Measurements from ENCODE around the gene PAXX.
"Not testable (repeated sequence)": the region's sequence is repeated elsewhere in the genome, so short reads cannot be mapped to it uniquely, and the experiment has no call there.

The PAXX gene

GRCh38 chr9:137002646-137003041, 10.4 kb downstream of the PAXX start:
- no peak for DNase-seq (ENCODE audit: low read depth in 2 of 2)

DNA sequence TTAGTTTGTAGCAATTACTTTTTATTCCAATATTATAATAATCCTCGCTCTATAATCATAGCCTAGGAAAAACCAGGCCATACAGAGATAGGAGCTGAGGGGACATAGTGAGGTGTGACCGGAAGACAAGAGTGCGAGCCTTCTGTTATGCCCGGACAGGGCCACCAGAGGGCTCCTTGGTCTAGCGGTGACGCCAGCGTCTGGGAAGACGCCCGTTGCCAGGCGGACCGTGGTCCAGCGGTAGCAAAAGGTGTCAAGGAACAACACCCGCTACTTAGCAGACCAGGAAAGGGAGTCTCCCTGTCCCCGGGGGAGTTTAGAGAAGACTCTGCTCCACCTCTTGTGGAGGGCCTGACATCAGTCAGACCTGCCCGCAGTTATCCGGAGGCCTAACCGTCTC, 12.1 kb downstream of the PAXX start:
- DNase-seq (ENCODE audit: low read depth in 2 of 2): not testable (repeated sequence)

- no peak for DNase-seq (ENCODE audit: low read depth in 2 of 2)
Measured at GRCh38 chr9:137006116-137007003, 14.1 kb downstream of the PAXX start.

- no peak for DNase-seq (ENCODE audit: low read depth in 2 of 2)
Measured at GRCh38 chr9:137007108-137007815, 15.0 kb downstream of the PAXX start.

GRCh38 chr9:137007816-137008270, 15.6 kb downstream of the PAXX start:
- no peak for DNase-seq (ENCODE audit: low read depth in 2 of 2)

- no peak for DNase-seq (ENCODE audit: low read depth in 2 of 2)
Measured at GRCh38 chr9:137008312-137008711, 16.1 kb downstream of the PAXX start.

- no peak for DNase-seq (ENCODE audit: low read depth in 2 of 2)
Measured at GRCh38 chr9:137009217-137009616, 17.0 kb downstream of the PAXX start.

DNA sequence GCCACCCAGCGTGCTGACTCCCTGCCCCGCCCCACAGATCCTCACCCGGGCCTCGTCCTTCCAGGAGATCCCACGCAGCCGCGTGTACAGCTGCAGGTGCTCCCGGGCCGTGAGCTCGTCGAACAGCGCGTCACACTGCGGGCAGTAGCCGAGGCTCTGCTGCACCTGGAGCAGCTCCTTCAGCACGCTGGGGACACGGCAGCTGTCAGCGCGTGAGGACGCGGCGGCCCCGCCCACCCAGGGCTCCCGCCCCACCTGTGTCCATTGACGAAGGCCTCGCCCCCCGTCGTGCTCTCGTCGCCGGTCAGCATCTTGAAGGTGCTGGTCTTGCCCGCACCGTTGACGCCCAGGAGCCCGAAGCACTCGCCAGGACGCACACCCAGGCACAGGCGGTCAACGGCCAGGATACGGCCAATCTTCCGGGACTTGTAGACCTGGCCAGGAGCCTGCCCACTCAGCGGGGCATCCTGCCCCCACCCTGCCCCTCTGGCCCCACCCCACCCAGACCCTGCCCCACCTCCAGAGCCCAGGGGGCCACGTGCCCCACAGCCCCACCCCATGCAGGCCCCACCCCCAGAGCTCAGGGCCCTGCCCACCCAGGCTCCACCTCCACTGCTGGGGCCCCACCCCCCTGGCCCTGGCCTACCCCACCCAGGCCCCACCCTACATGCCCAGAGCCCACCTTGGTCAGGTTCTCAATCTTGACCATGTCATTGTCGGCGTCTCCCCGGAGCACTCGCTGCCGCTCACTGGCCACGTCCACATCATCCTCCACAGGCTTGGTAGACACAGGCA, 17.9 kb downstream of the PAXX start:
- no peak for DNase-seq (ENCODE audit: low read depth in 2 of 2)

GRCh38 chr9:137011156-137011555, 18.9 kb downstream of the PAXX start:
- no peak for DNase-seq (ENCODE audit: low read depth in 2 of 2)

GRCh38 chr9:137011907-137012675, 19.9 kb downstream of the PAXX start:
- DNase-seq (ENCODE audit: low read depth in 2 of 2): no peak

DNA sequence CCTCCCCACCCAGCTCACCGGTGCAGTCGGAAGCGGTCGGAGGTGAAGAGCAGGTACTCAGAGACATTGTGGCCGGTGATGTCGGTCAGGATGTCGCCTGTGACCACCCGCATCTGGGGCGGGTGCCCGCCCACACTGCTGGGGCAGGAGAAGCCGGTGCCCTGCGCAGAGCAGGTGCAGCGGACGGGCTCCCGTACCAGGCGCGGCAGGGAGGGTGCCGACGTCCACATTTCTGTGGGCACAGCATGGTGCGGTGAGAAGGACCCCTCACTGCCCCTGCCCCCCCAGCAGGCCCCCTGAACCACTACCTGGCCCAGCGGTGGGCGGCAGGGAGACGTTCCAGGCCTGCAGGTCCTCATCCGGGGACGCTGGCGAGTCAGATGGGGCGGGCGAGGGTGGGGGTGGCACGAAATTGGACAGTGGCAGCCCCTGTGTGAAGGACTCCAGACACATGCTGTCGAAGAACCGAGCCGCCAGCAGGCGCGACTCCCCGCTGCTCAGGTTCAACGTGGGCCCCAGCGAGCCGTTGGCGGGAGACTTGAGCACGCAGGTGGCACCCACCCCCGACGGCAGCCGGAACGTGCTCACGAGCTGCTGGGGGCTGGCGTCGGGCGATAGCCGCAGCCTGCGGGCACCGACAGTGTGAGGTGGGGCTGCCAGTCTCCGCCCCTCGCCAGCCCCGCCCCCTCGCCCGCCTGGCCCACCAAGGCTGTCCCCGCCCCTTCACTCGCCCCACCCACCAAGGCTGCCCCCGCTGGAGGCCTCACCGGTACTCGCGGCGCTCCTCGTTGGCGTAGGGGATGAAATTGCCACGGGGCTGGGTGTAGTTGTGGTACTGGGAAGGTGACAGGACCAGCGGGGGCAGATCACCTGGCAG, 20.7 kb downstream of the PAXX start:
- DNase-seq (ENCODE audit: low read depth in 2 of 2): no peak

- no peak for DNase-seq (ENCODE audit: low read depth in 2 of 2)
Measured at GRCh38 chr9:137013571-137013940, 21.3 kb downstream of the PAXX start.

DNA sequence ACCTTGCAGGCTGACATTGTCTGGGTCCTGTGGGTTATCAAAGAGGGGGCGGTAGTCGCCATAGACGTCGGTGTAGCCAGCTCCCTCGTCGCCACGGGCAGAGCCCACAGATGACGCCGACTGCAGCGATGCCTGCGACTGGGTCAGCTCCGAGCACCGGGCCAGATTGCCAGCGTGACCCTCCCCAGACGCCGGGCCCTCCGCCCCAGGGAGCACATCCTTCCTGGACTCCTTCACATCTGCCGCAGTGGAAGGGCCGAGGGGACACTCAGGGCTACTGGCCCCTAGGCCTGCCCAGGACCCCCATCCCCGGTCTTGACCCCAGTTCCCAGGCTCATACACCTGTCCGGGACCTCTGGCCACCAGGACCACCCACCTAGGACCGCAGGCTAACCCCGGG, 21.9 kb downstream of the PAXX start:
- DNase-seq (ENCODE audit: low read depth in 2 of 2): no peak

DNA sequence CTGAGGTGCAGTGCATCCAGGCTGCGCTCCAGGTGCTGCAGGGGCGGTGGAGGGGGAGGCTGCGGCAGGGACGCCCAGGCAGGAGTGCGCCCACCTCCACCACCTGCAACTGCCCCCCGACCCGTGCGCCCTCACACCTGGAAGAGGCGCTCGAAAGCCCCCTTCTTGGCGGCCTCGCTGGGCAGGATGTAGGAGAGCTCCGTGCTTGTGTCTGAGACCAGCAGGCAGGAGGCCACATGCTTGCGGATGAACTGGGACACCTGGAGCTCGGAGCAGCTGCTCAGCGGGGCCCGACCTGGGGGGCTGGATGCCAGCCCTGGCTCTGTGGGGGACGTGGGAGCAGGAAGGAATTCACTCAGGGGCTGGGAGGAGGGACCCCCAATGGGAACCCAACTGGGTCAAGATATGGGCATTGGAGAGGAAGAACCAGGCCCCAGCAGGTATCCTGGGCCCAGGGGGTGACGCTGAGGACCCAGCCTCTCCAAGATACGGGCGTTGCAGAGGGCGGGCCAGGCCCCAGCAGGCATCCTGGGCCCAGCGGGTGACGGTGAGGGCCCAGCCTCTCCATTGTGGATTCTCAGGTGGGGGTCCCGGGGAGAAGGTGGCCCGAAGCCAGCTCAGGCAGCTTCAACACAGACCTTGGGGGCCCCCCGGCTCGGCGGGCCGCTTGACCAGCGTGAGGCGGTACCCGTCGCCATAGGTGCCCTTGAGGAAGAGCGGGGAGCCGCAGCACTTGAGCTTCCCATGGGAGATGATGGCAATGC, 22.7 kb downstream of the PAXX start:
- DNase-seq (ENCODE audit: low read depth in 2 of 2): no peak

- no peak for DNase-seq (ENCODE audit: low read depth in 2 of 2)
Measured at GRCh38 chr9:137015540-137015930, 23.3 kb downstream of the PAXX start.

DNA sequence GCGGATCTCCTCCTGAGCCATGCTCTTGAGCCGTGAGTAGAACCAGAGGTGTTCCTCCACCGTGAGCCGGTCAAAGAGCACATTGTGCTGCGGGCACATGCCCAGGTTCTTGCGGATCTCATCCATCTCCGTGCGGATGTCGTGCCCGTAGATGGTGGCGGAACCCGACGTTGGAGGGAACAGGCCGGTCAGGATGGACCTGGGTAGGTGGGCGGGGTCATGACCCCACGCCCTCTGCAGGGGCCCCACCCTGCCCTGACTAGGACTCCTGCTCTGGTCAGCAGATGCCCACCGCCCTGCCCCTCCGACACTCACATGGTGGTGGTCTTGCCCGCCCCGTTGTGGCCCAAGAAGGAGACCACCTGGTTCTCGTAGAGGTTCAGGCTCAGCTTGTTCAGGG, 23.8 kb downstream of the PAXX start:
- no peak for DNase-seq (ENCODE audit: low read depth in 2 of 2)

- DNase-seq (ENCODE audit: low read depth in 2 of 2): no peak
Measured at GRCh38 chr9:137016436-137016835, 24.2 kb downstream of the PAXX start.

GRCh38 chr9:137017071-137017470, 24.8 kb downstream of the PAXX start:
- DNase-seq (ENCODE audit: low read depth in 2 of 2): no peak

- no peak for DNase-seq (ENCODE audit: low read depth in 2 of 2)
Measured at GRCh38 chr9:137017791-137018497, 25.7 kb downstream of the PAXX start.
